Daoy (cell line): ENCODE results near the gene RHEB. TPM values are rescaled to one million over a fixed set of nuclear protein-coding genes. Genes with fewer than 3 reads are reported as not detected.

Experiments
- DNase-seq: peaks from one replicate; pipeline ENCODE4 v3.0.0-alpha.2; 2015; ENCODE audit warnings: low read depth
- total RNA-seq: library from RNA; depleted of rRNA; stranded (reverse); fragments of >200 nt; shearing (Covaris generic); gene quantifications from 2 replicates; pipeline ENCODE4 v1.2.3, GENCODE V29; 2014

Gene RHEB
- total RNA-seq, 1 experiment from 2014 or later = 307 TPM

GRCh38 chr7:151503902-151504714 lies 15.6 kb downstream of the RHEB start:
- peak; percentile 49 for DNase-seq

GRCh38 chr7:151501676-151502075 lies 18.0 kb downstream of the RHEB start:
- DNase-seq = no peak

GRCh38 chr7:151498495-151498894 lies 21.2 kb downstream of the RHEB start:
- DNase-seq = no peak

GRCh38 chr7:151497306-151497871 lies 22.3 kb downstream of the RHEB start:
- no peak for DNase-seq

- DNase-seq = no peak
Observed at GRCh38 chr7:151495360-151495759, 24.3 kb downstream of the RHEB start.

GRCh38 chr7:151494298-151495284 lies 25.1 kb downstream of the RHEB start:
- no peak for DNase-seq

- no peak for DNase-seq
Observed at GRCh38 chr7:151493083-151493482, 26.6 kb downstream of the RHEB start.

GRCh38 chr7:151491859-151492258 lies 27.8 kb downstream of the RHEB start:
- peak; percentile 84 for DNase-seq

GRCh38 chr7:151490456-151491105 lies 29.1 kb downstream of the RHEB start:
- DNase-seq = no peak

- DNase-seq = no peak
Observed at GRCh38 chr7:151489498-151489897, 30.2 kb downstream of the RHEB start.

- no peak for DNase-seq
Observed at GRCh38 chr7:151488096-151488495, 31.6 kb downstream of the RHEB start.

- DNase-seq = no peak
Observed at GRCh38 chr7:151487228-151487627, 32.5 kb downstream of the RHEB start.

- DNase-seq = no peak
Observed at GRCh38 chr7:151486074-151486473, 33.6 kb downstream of the RHEB start.

- peak; percentile 79 for DNase-seq
Observed at GRCh38 chr7:151484971-151485707, 34.6 kb downstream of the RHEB start.

- DNase-seq = no peak
Observed at GRCh38 chr7:151483711-151483983, 36.0 kb downstream of the RHEB start.

- DNase-seq = no peak
Observed at GRCh38 chr7:151482883-151483710, 36.6 kb downstream of the RHEB start.

GRCh38 chr7:151481650-151482505 lies 37.8 kb downstream of the RHEB start:
- DNase-seq = no peak

- DNase-seq = no peak
Observed at GRCh38 chr7:151477867-151478266, 41.8 kb downstream of the RHEB start.

- DNase-seq = no peak
Observed at GRCh38 chr7:151472644-151473380, 46.9 kb downstream of the RHEB start.
